Mesenteric fat pad (tissue), 1 donor: ENCODE data around the gene RNGTT. TPM values are rescaled to one million over a fixed set of nuclear protein-coding genes. Genes with fewer than 3 reads are reported as not detected.

Experiments
- DNase-seq: peaks from one replicate; pipeline ENCODE4 v3.0.0-alpha.2; 2020; ENCODE audit warnings: low spot score
- total RNA-seq: library from RNA; stranded (reverse); fragmentation: NEBNext Ultra II Directional; extraction: Animal tissue kit (Norgen Biotek cat#: 25700); gene quantifications from one replicate; pipeline ENCODE4 v1.2.1, GENCODE V29; 2021
- donor health status: DM: yes; HTN: yes; CAD: no.

RNGTT gene
- total RNA-seq, 1 donor from 2014 or later: 11.6 TPM

DNA sequence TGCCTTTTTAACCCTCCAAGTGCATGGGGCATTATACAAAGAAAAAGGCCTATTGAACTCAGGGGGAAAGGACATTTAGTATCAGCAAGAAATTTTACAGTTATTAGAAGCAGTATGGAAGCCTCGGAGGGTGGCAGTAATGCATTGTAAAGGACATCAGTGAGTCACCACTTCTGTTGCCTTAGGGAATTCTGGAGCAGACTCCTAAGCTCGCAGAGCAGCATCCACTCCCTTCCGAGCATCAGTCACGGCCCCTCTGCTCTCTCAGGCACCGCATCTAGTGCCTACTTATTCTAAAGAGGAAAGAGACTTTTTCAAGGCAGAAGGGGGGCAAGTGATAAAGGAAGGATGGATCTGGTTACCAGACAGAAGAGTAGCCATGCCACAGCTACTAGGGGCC lies 296.5 kb downstream of the RNGTT start:
- DNase-seq: no peak

DNA sequence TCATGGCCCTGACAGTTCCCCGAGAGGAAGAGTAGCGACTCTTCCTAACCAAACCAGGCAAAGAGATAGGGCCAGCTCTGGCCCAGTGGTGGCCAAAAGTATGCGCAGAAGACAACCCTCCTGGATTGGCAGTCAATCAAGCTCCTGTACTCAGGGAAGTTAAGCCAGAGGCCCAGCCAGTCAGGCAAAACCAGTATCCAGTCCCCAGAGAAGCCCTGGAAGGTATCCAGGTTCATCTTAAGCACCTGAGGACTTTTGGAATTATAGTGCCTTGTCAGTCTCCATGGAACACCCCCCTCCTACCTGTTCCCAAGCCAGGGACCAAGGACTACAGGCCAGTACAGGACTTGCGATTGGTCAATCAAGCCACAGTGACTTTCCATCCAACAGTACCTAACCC lies 298.3 kb downstream of the RNGTT start:
- DNase-seq: no peak

DNA sequence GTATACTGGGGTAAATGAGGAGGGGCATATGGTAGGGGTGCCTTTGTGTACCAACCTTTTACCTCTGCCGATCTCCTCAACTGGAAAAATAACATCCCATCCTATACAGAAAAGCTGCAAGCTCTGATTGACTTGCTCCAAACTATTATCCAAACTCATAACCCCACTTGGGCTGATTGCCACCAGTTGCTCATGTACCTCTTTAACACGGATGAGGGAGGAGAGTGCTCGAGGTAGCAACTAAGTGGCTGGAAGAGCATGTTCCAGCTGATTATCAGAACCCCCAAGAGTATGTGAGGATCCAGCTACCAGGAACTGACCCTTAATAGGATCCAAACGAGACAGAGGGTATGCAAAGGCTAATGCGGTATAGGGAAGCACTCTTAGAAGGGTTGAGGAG lies 299.6 kb downstream of the RNGTT start:
- no peak for DNase-seq

DNA sequence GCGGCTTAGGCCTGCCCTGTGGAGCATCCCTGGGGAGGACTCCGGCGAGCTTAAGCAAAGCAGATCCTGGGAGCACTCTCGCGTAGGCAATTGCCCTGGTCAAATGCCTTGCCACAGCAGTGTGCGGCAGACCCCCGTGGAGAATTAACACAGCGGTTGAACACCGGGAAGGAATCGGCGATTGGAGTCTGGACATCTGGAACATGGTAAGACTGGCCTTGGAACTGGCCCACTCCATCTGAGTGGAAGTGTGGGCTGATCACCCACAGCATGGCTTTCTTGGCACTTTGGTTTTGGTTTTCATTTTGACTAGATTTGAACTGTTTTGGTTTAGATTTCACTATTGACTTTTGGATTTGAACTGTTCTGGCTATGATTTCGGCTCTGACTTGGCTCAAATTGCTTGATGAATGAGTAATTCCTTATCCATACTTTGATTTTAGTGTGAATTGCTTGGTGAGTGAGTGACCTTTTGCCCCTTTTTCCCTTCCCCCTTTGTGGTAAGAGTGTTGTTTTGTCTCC lies 300.7 kb downstream of the RNGTT start:
- DNase-seq: no peak

DNA sequence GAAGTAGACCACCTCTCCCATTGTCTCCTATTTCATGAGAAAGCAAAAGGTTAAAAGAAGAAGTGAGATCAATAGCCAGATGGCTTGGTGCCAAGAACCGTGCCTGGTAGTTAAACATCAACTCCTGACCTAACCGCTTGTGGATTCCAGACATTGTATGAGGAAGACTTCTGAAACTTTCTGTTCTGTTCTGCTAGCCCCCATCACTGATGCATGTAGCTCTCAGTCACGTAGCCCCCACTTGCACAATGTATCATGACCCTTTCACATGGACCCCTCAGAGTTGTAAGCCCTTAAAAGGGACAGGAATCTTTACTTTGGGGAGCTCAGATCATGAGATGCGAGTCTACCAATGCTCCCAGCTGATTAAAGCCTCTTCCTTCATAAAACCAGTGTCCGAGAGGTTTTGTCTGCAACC lies 301.2 kb downstream of the RNGTT start:
- no peak for DNase-seq

DNA sequence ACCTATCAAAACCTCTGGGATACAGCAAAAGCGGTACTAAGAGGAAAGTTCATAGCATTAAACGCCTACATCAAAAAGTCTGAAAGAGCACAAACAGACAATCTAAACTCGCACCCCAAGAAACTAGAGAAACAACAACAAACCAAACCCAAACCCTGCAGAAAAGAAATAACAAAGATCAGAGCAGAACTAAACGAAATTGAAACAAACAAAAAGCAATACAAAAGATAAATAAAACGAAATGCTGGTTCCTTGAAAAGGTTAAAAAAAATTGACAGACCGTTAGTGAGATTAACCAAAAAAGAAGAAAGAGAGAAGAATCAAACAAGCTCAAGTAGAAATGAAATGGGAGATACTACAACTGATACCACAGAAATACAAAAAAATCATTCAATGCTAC lies 302.3 kb downstream of the RNGTT start:
- no peak for DNase-seq

DNA sequence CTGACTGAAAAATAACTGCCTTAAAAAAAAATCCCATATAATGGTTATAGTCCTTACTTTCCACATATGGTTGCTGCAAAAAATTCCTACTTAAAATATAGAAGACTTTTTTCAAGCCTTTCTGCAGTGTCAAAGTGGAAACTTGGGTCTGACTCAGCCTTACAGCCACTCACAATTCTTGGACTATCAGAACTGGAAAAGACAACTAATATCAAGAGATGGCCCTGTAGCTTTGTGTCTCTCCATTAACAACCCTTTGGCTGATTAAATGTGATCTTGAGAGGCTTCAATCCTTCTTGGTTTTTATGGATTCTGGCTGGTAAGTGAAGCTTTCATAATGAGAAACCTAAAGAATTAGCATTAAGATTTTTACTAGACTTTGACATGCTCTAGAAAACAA lies 307.8 kb downstream of the RNGTT start:
- no peak for DNase-seq

DNA sequence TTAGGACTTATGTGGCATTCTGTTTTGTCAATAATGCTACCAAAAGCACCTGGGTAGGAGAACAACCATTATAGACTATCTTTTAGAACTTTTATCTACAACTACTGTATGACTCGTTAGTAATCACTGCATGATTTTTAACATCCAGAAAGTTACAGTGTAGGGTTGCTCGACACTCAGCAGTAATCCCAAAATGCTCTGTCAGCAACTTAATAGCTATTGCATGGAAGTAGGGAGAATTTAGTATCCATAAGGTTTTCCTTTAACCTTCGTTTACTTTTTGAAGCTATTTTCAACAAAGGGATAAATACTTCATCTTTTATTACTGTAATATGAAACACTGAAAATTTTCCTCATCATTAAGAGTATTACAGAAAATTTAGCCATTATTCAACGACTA lies 309.5 kb downstream of the RNGTT start:
- DNase-seq: no peak

DNA sequence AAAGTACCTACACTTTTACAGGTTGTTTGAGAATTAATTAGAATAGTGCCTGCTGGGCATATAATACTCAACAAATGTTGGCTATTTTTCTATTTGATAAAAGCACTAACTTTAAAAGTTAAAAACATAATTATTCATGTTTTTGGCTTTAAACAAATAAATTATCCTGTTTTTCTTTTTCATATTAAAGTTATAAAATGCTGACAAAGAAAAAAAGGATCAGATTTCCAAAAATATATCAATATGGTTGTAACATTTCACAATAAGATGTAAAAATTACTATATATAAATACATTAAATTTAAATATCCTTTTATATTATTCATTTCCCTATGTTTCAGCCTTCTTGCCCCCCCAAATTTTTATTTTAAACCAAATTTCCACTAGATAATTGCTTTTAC lies 312.0 kb downstream of the RNGTT start:
- DNase-seq: no peak

DNA sequence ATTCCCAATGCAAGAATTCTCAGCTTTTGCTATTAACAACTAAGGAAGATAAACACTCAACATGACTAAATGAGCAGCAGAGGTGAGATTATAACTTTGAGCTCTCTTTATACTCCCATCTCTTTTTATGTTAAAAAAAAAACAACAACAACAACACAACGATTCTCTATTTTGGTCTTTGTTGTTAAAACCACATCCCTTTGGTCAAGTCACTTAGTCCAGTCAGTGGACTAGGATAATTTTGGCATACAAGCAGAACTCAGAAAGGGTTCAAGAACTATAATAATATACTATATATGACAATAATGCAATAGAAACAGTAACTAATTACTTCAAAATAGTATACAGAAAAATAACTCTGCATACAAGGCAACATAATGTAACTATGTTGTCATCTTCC lies 312.4 kb downstream of the RNGTT start:
- no peak for DNase-seq

DNA sequence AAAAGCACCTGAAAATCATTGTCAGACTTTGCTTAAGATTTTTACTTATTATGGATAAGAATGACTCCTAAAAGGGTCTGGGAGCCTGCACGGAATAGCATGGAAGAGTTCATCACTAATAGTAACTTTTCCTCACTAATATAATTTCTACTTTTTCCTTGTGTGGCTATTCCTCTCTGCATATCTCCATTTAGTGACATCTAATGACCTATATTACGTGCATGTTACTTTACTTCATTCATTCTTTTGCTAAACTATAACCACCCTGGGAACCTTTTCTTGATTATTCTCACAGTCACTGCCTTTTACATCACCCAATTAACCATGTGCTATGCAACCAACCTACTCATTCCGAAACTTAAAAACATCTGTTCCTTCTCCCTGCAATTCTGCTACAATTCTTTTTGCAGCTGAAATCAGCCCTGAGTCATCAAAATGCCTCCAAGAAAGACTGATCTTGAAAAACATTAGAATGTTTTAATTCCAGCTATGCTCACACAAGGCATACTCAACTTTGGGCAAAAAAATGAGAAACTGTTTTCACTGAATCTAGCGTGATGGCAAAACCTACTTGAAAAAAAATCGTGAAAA lies 313.3 kb downstream of the RNGTT start:
- no peak for DNase-seq

DNA sequence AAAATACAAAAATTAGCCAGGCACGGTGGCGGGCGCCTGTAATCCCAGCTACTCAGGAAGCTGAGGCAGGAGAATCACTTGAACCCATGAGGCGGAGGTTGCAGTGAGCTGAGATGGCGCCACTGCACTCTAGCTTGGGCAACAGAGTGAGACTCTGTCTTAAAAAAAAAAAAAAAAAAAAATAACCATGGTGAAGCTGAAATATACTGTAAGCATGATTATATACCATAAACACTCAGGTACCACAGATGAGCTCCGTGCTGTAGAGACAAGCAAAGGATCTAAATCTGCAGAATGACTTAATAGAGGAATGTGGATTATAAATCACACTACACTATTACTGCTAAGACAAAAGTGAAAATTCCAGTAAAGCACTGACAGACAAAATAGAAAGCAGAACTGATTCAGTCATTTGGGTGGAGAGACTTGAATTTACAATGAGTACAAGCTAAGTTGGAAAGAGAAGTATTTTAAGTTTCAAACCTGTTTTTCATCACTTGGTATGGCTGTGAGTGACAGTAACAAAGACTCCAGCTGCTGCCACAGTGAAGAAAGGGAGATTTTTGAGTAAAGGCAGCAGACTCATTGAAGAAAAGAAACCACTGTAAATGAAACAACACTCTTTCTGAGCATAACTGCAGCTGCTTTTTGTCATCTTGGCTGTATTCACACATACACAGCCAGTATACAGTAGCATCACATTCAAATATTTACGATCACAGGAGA lies 322.1 kb downstream of the RNGTT start:
- no peak for DNase-seq

DNA sequence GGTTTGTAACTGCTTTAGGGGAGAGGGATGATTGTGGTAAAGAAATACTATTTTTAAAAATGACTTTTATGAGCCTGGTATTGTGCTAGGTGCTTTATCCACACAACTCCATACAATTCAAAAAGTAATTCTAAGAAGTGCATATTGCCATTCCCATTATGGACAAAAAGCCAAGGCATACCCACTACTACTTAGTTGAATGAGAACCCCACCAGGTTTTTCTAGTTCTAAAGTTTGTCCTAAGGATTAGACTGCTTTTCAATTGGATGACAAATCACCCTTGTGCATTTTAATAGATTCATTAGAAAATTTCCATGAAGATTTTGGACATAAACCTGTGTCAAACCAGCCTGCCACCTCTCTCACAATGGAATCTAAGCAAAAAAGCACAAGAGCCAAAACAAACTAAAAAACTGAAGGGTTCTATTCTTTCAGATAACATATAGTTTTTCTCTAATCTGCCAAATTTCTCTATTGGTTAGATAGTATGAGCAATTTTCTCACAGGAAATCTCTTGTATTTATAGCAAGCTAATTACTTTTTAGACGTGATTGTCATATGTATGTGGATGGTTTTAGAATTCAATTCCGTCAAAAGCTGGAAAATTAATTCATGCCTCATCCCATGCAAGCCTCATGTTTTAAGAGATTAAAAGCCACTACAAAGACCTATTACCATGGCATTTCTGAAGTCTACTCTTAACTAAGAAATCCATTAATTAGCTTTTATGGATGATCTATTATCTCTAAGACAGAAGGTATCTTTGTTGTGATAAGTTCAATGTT lies 325.5 kb downstream of the RNGTT start:
- no peak for DNase-seq

DNA sequence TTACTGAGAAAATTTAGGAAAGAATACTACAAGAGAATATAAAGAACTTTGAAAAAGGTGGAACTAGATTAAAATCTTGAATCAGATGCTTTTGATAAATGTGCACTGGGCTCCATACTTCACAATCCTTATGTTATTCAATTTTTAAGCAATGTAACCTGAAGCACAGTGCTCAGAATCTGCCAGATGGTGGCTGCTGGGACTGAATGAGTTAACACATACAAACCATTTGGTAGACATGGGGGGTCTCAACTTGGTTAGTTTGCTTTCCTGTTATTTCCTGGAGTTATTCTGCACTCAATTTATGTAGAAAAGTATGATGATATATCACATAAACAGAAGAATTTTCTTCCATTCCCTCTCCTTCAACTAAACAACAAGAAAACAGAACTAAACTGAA lies 326.5 kb downstream of the RNGTT start:
- no peak for DNase-seq

DNA sequence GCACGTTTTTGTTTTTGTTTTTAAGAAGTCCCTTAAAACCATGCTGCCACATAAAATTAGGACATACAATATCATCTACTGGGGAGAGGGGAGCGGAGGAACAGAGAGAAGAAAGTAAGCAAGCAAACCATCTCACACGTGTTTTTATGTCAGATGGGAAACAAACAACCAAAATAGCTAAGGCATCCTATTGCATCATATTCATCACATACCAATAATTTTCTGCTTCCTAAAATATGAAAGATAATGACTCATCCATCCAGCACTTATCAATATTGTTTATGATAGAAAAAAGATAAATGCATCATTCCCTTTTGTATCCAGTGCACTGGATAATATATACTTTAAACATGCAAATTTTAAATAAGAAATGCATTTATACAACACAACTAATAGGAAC lies 329.6 kb downstream of the RNGTT start:
- no peak for DNase-seq

DNA sequence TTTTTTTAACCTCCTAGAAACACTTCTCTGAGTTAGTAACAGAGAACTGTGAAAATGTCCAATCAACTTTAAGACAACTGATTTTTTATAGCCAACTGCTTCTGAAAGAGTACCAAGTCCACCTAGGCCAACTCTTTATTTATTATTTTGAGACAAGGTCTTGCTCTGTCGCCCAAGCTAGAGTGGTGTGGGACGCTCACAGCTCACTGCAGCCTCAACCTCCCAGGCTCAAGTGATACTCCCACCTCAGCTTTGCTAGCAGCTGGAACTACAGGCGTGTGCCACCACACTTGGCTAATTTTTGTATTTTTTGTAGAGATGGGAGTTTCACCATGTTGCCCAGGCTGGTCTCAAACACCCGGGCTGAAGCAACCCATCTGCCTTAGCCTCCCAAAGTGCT lies 331.6 kb downstream of the RNGTT start:
- no peak for DNase-seq

DNA sequence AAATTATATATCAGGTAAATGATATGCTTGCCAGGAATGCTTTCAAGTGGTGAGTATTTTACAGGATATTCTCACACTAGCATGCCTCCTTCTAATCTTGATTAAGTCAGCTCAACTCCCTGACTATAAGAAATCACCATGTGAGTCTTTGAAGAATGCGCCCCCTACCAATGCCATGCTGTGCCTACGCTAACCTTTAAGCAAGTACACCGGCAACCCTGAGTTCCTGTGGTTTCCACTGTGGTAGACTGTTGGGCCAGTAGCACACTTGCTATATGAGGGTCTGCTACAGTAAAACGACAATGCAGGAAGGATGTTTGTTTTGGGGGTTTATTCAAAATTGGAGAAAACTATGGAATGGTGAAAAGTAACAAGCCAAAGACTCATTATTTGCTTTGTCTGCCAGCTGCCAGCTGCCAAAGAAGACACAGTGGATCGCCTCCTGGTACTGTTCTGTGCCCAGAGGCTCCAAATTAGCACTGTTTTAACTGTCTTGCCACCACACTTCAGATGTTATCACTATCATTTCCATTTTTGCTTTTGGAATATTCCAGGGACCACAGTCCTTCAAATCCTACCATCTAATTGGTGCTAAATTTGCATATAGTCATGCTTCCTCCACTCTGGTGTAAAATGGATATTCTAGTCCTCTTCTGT lies 333.5 kb downstream of the RNGTT start:
- DNase-seq: no peak

DNA sequence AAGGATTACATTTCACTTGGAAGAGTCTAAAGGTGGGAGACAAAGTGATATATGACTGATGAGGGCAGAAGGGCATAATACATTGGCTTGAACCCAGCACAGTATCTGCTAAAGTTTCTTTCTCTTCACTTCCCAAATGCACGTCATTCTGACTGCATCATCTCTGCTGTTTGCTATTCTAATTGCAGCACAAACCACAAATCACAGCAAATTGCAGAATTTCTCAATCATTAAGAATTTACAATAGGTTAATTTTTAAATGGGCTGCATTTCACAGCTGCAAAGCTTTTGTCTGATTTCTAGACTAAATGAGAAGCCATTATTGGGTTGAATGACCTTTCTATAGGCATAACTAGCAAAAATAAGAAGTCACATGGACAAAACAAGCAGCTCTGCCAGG lies 337.0 kb downstream of the RNGTT start:
- no peak for DNase-seq

DNA sequence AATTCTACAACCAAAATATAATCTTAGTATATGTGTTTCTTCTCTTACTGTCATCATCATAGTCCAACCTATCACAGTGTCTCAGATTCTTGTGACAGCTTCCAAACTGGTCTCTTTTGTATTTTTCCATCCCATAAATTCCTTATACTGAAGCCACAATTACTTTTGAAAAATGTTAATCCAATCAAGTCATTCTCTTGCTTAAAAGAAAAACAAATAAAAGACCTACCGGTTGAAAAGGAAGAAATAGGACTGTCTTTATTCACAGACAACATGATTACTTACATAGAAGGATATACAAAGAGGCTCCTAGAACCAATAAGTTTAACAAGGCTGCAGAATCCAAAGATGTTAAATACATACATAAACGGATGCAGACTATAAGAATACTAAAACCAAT lies 339.9 kb downstream of the RNGTT start:
- DNase-seq: no peak

DNA sequence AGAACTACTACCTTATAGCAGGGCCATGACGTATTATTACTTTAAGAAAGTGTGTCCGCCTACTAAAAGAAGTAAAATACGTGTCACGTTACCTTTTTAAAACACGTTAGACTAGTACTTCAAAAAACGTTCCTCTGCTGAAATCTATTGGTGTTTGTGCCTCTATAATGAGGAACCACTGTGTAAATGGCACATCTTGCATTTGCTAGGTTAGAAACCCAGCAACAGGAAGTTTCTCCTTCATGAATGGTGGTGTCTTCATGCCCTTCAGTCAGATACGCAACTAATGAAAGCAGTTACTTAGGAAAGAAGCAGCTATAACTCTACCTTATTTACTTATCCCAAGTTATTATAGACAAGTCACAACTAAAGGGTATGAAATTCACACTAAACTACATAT lies 343.5 kb downstream of the RNGTT start:
- no peak for DNase-seq

DNA sequence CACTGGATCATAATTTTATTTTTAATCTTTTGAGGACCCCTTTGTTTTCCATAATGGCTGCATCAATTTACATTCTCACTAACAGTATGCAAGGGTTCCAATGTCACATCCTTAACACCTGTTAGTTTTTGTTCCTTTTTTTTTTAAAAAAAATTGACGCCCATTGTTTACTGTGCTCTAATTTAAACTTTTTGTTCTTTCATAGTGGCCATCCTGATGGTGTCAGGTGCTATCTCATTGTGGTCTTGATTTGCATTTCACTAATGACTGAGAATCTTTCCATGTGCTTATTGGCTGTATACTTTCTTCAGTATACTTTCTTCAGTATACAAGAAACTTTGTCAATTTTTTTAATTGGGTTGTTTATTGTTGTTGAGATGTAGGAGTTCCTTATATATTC lies 347.0 kb downstream of the RNGTT start:
- no peak for DNase-seq

DNA sequence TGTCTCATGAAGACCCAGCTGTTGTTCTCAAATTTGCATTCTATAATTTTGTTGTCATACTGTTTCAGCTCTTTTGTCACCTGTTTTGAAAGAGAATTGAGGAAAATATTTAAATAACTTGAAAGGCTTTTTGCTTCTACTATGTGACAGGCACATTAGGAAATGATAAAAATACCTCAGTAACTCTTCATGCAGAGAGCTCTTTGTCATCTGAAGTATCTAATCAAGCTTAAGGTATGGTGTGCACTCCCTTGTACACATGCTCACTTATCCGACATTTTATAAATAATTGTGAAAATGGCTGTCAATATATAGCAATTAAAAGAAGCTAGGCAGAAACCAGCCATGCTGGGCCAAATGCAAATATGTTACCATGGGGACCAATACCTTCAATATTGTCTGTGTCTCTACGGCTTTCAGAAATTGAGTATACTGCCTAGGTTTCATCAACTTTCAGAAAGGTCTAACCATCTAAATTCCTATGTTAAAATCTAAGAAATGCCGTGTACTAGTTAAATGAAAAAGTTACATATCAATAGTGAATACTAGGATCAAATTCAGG lies 349.0 kb downstream of the RNGTT start:
- no peak for DNase-seq
